Measurements from ENCODE around the gene EDIL3. TPM values are rescaled to one million over a fixed set of nuclear protein-coding genes. Genes with fewer than 3 reads are reported as not detected.

Gene EDIL3
- total RNA-seq, 1 experiment from 2014 or later, result 17.6 TPM

GRCh38 chr5:84231433-84231832, 153.2 kb downstream of the EDIL3 start:
- Histone ChIP-seq H3K27ac (ENCODE audit: low read length) (no peak overlapping the region), H3K4me3 (ENCODE audit: low read depth in 2 of 2, low read length in 2 of 2) (no peak overlapping the region), H3K27me3 (ENCODE audit: control insufficient read depth, insufficient read depth, low read length) (no peaks in the 10 kb centered on the region), H3K9me3 (ENCODE audit: control insufficient read depth, insufficient read depth, low read depth, low read length) (no peaks in the 10 kb centered on the region), H3K36me3 (ENCODE audit: control insufficient read depth, insufficient read depth, low read length) (no peaks in the 10 kb centered on the region), H3K4me1 (ENCODE audit: control insufficient read depth, insufficient read depth, low read length) (no peaks in the 10 kb centered on the region)
- ChIA-PET CTCF (no interaction called here), POLR2A (no interaction called here)
- no peak for ATAC-seq
- no peak for TF ChIP-seq REST (IDR thresholded peaks at IDR 0.05; ENCODE audit: insufficient read depth in 1 of 2, low read depth in 2 of 2, low read length in 1 of 2)
- no peak for TF ChIP-seq POLR2AphosphoS5 (IDR thresholded peaks at IDR 0.05; ENCODE audit: low read depth, low read length)
- no peak for TF ChIP-seq CTCF (IDR thresholded peaks at IDR 0.05)
- TF ChIP-seq SIN3A (IDR thresholded peaks at IDR 0.05; ENCODE audit: borderline replicate concordance, insufficient read depth, low read depth, low read length), result no peak
- no peak for TF ChIP-seq TCF7L2 (IDR thresholded peaks at IDR 0.05; ENCODE audit: low read depth, low read length)
- BruUV-seq (replicated peaks), result no TSS peak
- intact Hi-C loops (cut with micrococcal nuclease; ENCODE audit: unreplicated experiment), result no loop called here
- in situ Hi-C loops (cut with HindIII; ENCODE audit: low pct_unique_long_range_greater_than_20kb, low sequenced_read_pairs), result no loop called here
- no peak for DNase-seq (ENCODE audit: low read depth, low spot score)

GRCh38 chr5:84229045-84229444, 155.6 kb downstream of the EDIL3 start:
- intact Hi-C loops (cut with micrococcal nuclease; ENCODE audit: unreplicated experiment) (no loop called here), in situ Hi-C loops (cut with HindIII; ENCODE audit: low pct_unique_long_range_greater_than_20kb, low sequenced_read_pairs) (no loop called here)
- no TSS peak for BruUV-seq (replicated peaks)
- TF ChIP-seq POLR2AphosphoS5 (IDR thresholded peaks at IDR 0.05; ENCODE audit: low read depth, low read length) (no peak), CTCF (IDR thresholded peaks at IDR 0.05) (no peak), TCF7L2 (IDR thresholded peaks at IDR 0.05; ENCODE audit: low read depth, low read length) (no peak), SIN3A (IDR thresholded peaks at IDR 0.05; ENCODE audit: borderline replicate concordance, insufficient read depth, low read depth, low read length) (no peak), REST (IDR thresholded peaks at IDR 0.05; ENCODE audit: insufficient read depth in 1 of 2, low read depth in 2 of 2, low read length in 1 of 2) (no peak)
- Histone ChIP-seq H3K9me3 (ENCODE audit: control insufficient read depth, insufficient read depth, low read depth, low read length) (no peaks in the 10 kb centered on the region), H3K27me3 (ENCODE audit: control insufficient read depth, insufficient read depth, low read length) (no peaks in the 10 kb centered on the region), H3K4me1 (ENCODE audit: control insufficient read depth, insufficient read depth, low read length) (no peaks in the 10 kb centered on the region), H3K27ac (ENCODE audit: low read length) (no peak overlapping the region), H3K4me3 (ENCODE audit: low read depth in 2 of 2, low read length in 2 of 2) (no peak overlapping the region), H3K36me3 (ENCODE audit: control insufficient read depth, insufficient read depth, low read length) (no peaks in the 10 kb centered on the region)
- CTCF ChIA-PET, result no interaction called here
- DNase-seq (ENCODE audit: low read depth, low spot score), result no peak
- no peak for ATAC-seq
- POLR2A ChIA-PET, result no interaction called here
